Measurements from ENCODE around the gene ARHGAP15.

Gene ARHGAP15

GRCh38 chr2:143486976-143487375 is 357.8 kb downstream of the ARHGAP15 start:
- TF ChIP-seq CEBPB (IDR thresholded peaks at IDR 0.05) (no peak), CREB1 (IDR thresholded peaks at IDR 0.05; ENCODE audit: low read depth) (no peak), MAX (IDR thresholded peaks at IDR 0.05) (no peak), FOXM1 (IDR thresholded peaks at IDR 0.05; ENCODE audit: borderline replicate concordance, low read depth) (no peak), ZBTB7A (IDR thresholded peaks at IDR 0.05; ENCODE audit: low read depth) (no peak), USF1 (IDR thresholded peaks at IDR 0.05) (no peak), EP300 (IDR thresholded peaks at IDR 0.05; ENCODE audit: borderline replicate concordance) (no peak), TAF1 (IDR thresholded peaks at IDR 0.05; ENCODE audit: low read depth) (no peak), RAD21 (IDR thresholded peaks at IDR 0.05; ENCODE audit: low read depth) (no peak), TCF12 (IDR thresholded peaks at IDR 0.05; ENCODE audit: low read depth) (no peak), NFIC (IDR thresholded peaks at IDR 0.05) (no peak), EGR1 (IDR thresholded peaks at IDR 0.05) (no peak), YY1 (IDR thresholded peaks at IDR 0.05; ENCODE audit: low read depth) (no peak)

- TF ChIP-seq ZBTB7A (IDR thresholded peaks at IDR 0.05; ENCODE audit: low read depth) (no peak), RAD21 (IDR thresholded peaks at IDR 0.05; ENCODE audit: low read depth) (no peak), REST (IDR thresholded peaks at IDR 0.05; ENCODE audit: low read depth) (no peak), NFIC (IDR thresholded peaks at IDR 0.05) (no peak), CEBPB (IDR thresholded peaks at IDR 0.05) (no peak), TCF12 (IDR thresholded peaks at IDR 0.05; ENCODE audit: low read depth) (no peak), YY1 (IDR thresholded peaks at IDR 0.05; ENCODE audit: low read depth) (no peak), EGR1 (IDR thresholded peaks at IDR 0.05) (no peak), CREB1 (IDR thresholded peaks at IDR 0.05; ENCODE audit: low read depth) (no peak), EP300 (IDR thresholded peaks at IDR 0.05; ENCODE audit: borderline replicate concordance) (no peak), TAF1 (IDR thresholded peaks at IDR 0.05; ENCODE audit: low read depth) (no peak), TEAD4 (IDR thresholded peaks at IDR 0.05) (no peak), MAX (IDR thresholded peaks at IDR 0.05) (no peak), USF1 (IDR thresholded peaks at IDR 0.05) (no peak), FOXM1 (IDR thresholded peaks at IDR 0.05; ENCODE audit: borderline replicate concordance, low read depth) (no peak)
Observed at GRCh38 chr2:143489145-143489544, 359.9 kb downstream of the ARHGAP15 start.

- TF ChIP-seq MAX (IDR thresholded peaks at IDR 0.05), result no peak
- TF ChIP-seq NFIC (IDR thresholded peaks at IDR 0.05), result no peak
- TF ChIP-seq TCF12 (IDR thresholded peaks at IDR 0.05; ENCODE audit: low read depth), result no peak
- TF ChIP-seq CREB1 (IDR thresholded peaks at IDR 0.05; ENCODE audit: low read depth), result no peak
- TF ChIP-seq REST (IDR thresholded peaks at IDR 0.05; ENCODE audit: low read depth), result no peak
- no peak for TF ChIP-seq ZBTB7A (IDR thresholded peaks at IDR 0.05; ENCODE audit: low read depth)
Observed at GRCh38 chr2:143491131-143491530, 361.9 kb downstream of the ARHGAP15 start.

- TF ChIP-seq CEBPB (IDR thresholded peaks at IDR 0.05) (no peak), EP300 (IDR thresholded peaks at IDR 0.05; ENCODE audit: borderline replicate concordance) (no peak), FOXM1 (IDR thresholded peaks at IDR 0.05; ENCODE audit: borderline replicate concordance, low read depth) (no peak), TEAD4 (IDR thresholded peaks at IDR 0.05) (no peak), CREB1 (IDR thresholded peaks at IDR 0.05; ENCODE audit: low read depth) (no peak), RAD21 (IDR thresholded peaks at IDR 0.05; ENCODE audit: low read depth) (no peak), REST (IDR thresholded peaks at IDR 0.05; ENCODE audit: low read depth) (no peak), TAF1 (IDR thresholded peaks at IDR 0.05; ENCODE audit: low read depth) (no peak), YY1 (IDR thresholded peaks at IDR 0.05; ENCODE audit: low read depth) (no peak), ZBTB7A (IDR thresholded peaks at IDR 0.05; ENCODE audit: low read depth) (no peak), EGR1 (IDR thresholded peaks at IDR 0.05) (no peak), USF1 (IDR thresholded peaks at IDR 0.05) (no peak)
Observed at GRCh38 chr2:143493339-143493738, 364.1 kb downstream of the ARHGAP15 start.

Measured in Ishikawa (cell line).